GM18519 (cell line): ENCODE data around the gene TMPRSS6.

Source experiments
- ATAC-seq: cut with Tn5 transposase; IDR thresholded peaks from one replicate; pipeline ENCODE4 v1.9.1; 2021; ENCODE audit warnings: mild to moderate bottlenecking, moderate library complexity; ENCODE audit not compliant: unreplicated experiment, low FRiP score

TMPRSS6 gene

DNA sequence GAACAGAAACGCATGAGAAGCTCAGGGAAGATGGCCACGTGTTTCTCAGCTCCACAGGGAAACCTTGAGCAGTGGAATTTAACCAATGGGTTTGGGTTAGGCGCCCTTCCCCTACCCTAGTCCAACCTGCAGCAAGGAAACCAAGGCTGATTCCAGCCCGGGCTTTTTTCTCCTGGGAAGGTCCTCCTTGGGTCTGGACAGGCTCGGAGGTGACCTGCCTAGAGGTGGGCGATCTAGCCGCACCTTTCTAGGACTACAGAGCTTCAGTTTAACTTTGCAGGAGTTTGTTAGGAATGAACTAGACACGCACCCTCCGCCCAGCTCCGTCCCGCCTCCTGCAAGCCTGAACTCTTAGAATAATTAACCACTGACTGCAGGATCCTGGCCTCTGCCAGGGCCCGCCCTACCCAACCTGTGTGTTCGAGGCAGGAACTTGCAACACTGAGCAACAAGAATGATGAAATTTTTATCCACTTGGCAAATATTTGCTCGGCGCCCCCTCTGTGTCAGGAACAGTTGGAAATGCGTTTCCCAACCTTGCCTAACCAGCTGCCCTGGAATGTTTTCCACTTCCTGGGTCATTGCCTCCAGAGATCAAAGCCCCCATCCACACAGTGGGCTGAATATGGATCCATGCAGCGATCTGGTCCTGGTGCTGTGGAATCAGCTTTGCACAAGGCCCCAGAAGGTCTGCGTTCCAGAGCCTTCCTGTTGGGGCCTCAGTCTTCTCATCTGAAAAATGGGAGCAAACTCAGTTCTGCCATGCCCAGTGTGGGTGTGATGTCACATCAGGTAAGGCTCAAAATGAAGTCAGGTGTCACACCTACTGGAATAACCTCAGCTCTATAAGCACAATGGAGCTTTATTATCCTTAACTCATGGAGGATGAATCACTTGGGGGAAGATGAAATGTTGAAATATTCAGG is 76.7 kb downstream of the TMPRSS6 start:
- no peak for ATAC-seq

DNA sequence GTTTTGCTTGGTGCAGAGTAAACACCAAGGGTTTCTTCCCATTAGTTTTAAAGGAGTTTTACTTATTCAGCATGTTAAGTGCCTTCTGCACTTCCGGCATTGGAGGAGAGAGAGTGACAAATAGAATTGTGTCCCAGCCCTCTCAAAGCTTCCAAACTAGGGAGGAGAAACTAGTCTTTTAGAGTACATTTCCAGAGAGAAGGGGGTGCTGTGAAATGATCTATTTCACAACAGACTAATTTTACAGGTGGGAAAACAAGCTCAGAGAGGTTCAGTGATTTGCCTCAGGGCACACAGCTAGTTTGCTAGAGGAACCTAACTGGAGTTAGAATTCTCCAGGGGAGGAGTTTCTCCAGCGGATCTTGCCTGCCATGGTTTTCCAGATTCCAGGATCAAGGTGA is 77.4 kb downstream of the TMPRSS6 start:
- ATAC-seq, result no peak

DNA sequence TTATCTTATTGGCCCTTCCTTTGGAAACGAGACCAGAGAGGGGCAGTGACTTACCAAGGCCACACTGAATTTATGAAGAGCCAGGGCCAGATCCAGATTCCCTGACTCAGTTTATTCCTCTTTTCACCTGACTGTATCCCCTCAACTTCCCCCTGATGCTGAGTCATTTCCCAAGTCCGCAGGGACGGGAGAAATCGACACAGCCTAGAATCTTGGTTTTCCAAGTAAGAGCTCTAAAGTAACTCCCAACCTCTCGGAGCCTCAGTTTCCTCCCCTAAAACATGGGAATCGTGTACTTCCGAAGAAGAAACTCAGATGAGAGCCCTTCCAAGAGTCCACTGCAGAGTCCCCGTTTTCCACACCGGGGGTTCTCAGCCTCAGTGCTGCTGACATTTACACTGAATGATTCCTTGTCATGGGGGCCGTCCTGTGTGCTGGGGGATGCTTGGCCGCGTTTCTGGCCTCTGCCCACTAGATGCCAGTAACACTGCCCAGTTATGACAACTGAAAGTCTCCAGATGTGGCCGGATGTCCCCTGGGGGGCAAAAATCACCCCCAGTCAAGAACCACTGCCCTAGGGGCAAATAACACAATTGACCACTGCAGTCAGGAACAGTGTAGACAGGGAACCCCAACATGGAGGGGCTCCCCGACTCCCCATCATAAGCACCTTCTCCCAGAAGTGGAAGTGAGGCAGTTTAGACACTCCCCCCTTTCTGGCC is 78.8 kb downstream of the TMPRSS6 start:
- ATAC-seq, result no peak

DNA sequence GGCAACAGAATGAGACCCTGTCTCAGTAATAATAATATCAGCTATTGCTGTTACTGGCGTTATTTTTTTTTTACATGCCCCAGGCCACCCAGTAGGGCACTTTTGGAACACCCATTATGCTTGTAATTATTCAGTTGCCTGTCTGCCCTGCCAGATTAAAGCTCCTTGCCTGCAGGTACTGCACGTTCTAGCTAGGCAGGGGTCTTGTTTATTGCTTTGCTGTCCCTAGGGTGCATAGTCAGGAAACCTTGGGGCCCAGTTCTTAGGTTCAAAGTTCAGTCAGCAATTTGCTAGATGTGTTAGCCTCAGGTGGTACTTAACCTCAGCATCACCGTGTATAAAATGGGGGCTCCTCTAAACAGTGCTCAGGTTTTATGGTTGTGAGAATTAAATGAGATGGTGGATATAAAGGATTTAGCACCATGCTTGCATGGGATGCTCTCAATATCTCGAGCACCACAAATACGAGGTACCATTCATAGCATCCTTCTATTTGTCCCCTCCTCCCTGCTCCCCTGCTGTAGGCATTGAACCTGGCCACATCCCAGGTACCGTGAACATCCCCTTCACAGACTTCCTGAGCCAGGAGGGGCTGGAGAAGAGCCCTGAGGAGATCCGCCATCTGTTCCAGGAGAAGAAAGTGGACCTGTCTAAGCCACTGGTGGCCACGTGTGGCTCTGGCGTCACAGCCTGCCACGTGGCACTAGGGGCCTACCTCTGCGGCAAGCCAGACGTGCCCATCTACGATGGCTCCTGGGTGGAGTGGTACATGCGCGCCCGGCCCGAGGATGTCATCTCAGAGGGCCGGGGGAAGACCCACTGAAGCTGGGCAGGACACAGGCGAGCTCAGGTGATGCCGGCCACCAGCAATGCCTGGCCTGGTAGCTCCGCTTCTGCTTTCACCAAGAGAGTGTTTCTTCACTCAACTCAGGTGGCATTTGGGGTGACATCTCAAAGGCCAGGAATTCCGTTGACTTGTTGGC is 80.5 kb downstream of the TMPRSS6 start:
- ATAC-seq, result no peak

- ATAC-seq, result no peak
Measured at GRCh38 chr22:37027556-37027955, 82.0 kb downstream of the TMPRSS6 start.

- ATAC-seq, result no peak
Measured at GRCh38 chr22:37026325-37026724, 83.2 kb downstream of the TMPRSS6 start.

GRCh38 chr22:37025500-37026070 is 83.9 kb downstream of the TMPRSS6 start:
- no peak for ATAC-seq

DNA sequence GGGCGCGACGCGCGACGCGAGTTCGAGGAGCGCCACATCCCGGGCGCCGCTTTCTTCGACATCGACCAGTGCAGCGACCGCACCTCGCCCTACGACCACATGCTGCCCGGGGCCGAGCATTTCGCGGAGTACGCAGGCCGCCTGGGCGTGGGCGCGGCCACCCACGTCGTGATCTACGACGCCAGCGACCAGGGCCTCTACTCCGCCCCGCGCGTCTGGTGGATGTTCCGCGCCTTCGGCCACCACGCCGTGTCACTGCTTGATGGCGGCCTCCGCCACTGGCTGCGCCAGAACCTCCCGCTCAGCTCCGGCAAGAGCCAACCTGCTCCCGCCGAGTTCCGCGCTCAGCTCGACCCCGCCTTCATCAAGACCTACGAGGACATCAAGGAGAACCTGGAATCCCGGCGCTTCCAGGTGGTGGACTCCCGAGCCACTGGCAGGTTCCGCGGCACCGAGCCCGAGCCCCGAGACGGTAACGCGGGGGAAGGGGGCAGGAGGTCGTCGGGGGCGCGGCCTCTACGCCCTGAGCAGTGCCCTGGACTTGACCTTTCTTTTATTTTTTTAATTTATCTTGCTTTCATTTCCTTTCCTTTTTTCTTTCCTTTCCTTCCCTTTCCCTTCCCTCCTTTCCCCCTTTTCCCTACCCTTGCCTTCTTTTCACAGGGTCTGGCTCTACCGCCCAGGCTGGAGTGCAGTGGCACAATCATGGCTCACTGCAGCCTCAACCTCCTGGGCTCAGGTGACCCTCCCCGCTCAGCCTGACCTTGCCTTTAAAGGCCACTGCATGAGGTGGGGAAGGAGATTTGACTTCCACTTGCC is 85.0 kb downstream of the TMPRSS6 start:
- no peak for ATAC-seq

- ATAC-seq, result no peak
Measured at GRCh38 chr22:37023743-37024338, 85.7 kb downstream of the TMPRSS6 start.

DNA sequence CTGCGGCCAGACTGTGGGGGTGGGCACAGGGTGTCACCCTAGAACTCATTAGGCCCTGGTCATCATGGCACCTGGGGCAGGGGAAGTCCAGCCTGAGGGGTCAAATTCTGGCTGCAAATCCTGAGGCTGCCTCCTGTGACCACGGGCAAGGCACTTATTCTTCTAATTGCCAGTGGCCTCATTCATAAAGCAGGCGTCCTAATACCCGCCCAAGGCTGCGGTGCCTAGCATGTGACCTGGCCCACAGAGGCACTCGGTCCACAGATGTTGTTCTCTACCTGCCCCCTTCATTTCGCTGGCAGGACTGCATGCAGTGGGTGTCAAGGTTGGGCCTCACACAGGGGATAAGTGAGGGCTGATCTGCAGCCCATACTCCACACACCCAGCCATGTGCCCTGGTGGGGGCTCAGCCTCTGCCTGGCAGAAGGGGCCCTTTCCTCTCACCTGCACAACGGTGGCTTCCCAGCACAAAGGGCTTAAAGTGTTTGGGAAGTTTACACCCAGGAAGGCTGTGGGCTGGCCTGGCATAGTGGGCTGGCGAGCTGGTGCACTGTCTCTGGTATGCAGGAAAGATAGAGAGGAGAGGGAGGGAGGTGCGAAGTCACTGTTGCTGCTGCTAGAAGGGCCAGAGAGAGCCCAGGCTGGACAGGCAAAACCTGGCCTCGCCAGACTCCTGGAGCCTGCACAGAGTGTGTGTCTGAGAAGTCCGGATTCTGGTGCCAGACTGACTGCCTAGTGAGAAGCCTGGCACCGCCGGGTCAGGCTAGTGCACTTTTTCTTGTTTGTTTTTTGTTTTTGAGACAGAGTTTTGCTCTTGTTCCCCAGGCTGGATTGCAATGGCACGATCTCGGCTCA is 86.8 kb downstream of the TMPRSS6 start:
- ATAC-seq, result no peak

- ATAC-seq, result no peak
Measured at GRCh38 chr22:37021710-37022482, 87.6 kb downstream of the TMPRSS6 start.

DNA sequence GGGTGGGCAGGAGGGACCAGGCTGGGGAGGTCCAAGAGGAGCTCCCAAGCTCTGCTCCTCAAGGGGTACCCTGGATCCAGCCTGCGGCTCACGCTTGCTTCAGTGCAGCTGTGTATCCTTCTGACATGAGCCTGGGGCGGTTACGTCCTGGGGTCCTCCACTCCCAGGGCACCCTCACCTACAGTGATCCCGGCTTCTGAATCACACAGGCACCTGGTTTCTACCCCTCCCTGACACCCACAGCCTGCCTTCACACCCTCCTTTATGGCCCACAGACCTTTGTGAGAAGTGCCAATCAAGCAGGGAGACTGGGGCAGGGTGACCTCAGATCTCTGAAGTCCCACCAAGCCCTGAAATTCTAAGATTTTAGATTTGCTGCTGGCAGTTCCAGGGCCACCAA is 88.5 kb downstream of the TMPRSS6 start:
- ATAC-seq, result no peak

- ATAC-seq, result no peak
Measured at GRCh38 chr22:37020192-37020479, 89.4 kb downstream of the TMPRSS6 start.

- ATAC-seq, result no peak
Measured at GRCh38 chr22:37019309-37020191, 90.0 kb downstream of the TMPRSS6 start, which contains the start of the genes MPST and TST. TSS of gene MPST (plus strand) at chr22:37019742. CDS start at chr22:37019837, 95 bp downstream. TSS of gene TST (minus strand) at chr22:37019447. CDS start at chr22:37018732, 715 bp downstream.

- no peak for ATAC-seq
Measured at GRCh38 chr22:37018815-37019308, 90.7 kb downstream of the TMPRSS6 start.
